Stimulated activated naive CD4-positive, alpha-beta T cell treated with Interleukin-2 at 50 U/mL for 16 hours (primary cell): ENCODE data around the gene CAV1.

Experiments
- DNase-seq: peaks from one replicate; lab custom pipeline; 2025; lab: John Stamatoyannopoulos, UW

CAV1 gene

GRCh38 chr7:116530107-116530820, 5.4 kb downstream of the CAV1 start:
- DNase-seq, result no peak

GRCh38 chr7:116532102-116532688, 7.4 kb downstream of the CAV1 start:
- DNase-seq, result no peak

GRCh38 chr7:116534790-116535189, 10.0 kb downstream of the CAV1 start:
- DNase-seq, result no peak

GRCh38 chr7:116535416-116535815, 10.6 kb downstream of the CAV1 start:
- no peak for DNase-seq

- no peak for DNase-seq
These were observed 13.3 kb downstream of the CAV1 start for GRCh38 chr7:116538138-116538537.

- no peak for DNase-seq
These were observed 15.0 kb downstream of the CAV1 start for GRCh38 chr7:116539879-116540278.

- DNase-seq, result no peak
These were observed 15.9 kb downstream of the CAV1 start for GRCh38 chr7:116540743-116541142.

- no peak for DNase-seq
These were observed 17.1 kb downstream of the CAV1 start for GRCh38 chr7:116541951-116542350.

GRCh38 chr7:116542618-116543017, 17.8 kb downstream of the CAV1 start:
- no peak for DNase-seq

- no peak for DNase-seq
These were observed 18.8 kb downstream of the CAV1 start for GRCh38 chr7:116543664-116544063.

GRCh38 chr7:116544487-116544886, 19.7 kb downstream of the CAV1 start:
- no peak for DNase-seq

- DNase-seq, result no peak
These were observed 20.7 kb downstream of the CAV1 start for GRCh38 chr7:116545411-116545993.

- no peak for DNase-seq
These were observed 21.2 kb downstream of the CAV1 start for GRCh38 chr7:116546054-116546453.

GRCh38 chr7:116546916-116547315, 22.1 kb downstream of the CAV1 start:
- no peak for DNase-seq

GRCh38 chr7:116547347-116547746, 22.5 kb downstream of the CAV1 start:
- DNase-seq, result no peak

- DNase-seq, result no peak
These were observed 23.7 kb downstream of the CAV1 start for GRCh38 chr7:116548506-116548905.

GRCh38 chr7:116549370-116549769, 24.5 kb downstream of the CAV1 start:
- DNase-seq, result no peak

GRCh38 chr7:116551692-116552091, 26.9 kb downstream of the CAV1 start:
- DNase-seq, result no peak

GRCh38 chr7:116552602-116553001, 27.8 kb downstream of the CAV1 start:
- DNase-seq, result no peak

GRCh38 chr7:116553168-116553964, 28.5 kb downstream of the CAV1 start:
- no peak for DNase-seq

GRCh38 chr7:116554436-116554835, 29.6 kb downstream of the CAV1 start:
- no peak for DNase-seq

- no peak for DNase-seq
These were observed 30.1 kb downstream of the CAV1 start for GRCh38 chr7:116554911-116555310.
